ENCODE results near the gene FNDC10.
"Not testable (repeated sequence)": the region's sequence is repeated elsewhere in the genome, so short reads cannot be mapped to it uniquely, and the experiment has no call there.

FNDC10 gene

GRCh38 chr1:1599030-1599934 lies 653 bp downstream of the FNDC10 start:
- DNase-seq (ENCODE audit: low read depth) = peak; percentile 51

- no peak for DNase-seq (ENCODE audit: low read depth)
These were observed 1.3 kb downstream of the FNDC10 start for GRCh38 chr1:1598720-1599029.

- DNase-seq (ENCODE audit: low read depth) = no peak
These were observed 1.8 kb downstream of the FNDC10 start for GRCh38 chr1:1598051-1598719.

GRCh38 chr1:1597275-1597930 lies 2.5 kb downstream of the FNDC10 start:
- DNase-seq (ENCODE audit: low read depth) = peak; percentile 46

- DNase-seq (ENCODE audit: low read depth) = no peak
These were observed 3.3 kb downstream of the FNDC10 start for GRCh38 chr1:1596493-1597274.

- not testable (repeated sequence) for DNase-seq (ENCODE audit: low read depth)
These were observed 4.6 kb downstream of the FNDC10 start for GRCh38 chr1:1595341-1595740.

GRCh38 chr1:1594602-1595260 lies 5.2 kb downstream of the FNDC10 start:
- DNase-seq (ENCODE audit: low read depth) = no peak

GRCh38 chr1:1593834-1594601 lies 5.9 kb downstream of the FNDC10 start:
- DNase-seq (ENCODE audit: low read depth) = no peak

GRCh38 chr1:1591452-1591851 lies 8.5 kb downstream of the FNDC10 start:
- DNase-seq (ENCODE audit: low read depth) = peak; percentile 62

- no peak for DNase-seq (ENCODE audit: low read depth)
These were observed 16.5 kb downstream of the FNDC10 start for GRCh38 chr1:1583347-1584010.

GRCh38 chr1:1582585-1583346 lies 17.2 kb downstream of the FNDC10 start:
- DNase-seq (ENCODE audit: low read depth) = no peak

GRCh38 chr1:1578371-1578940 lies 21.5 kb downstream of the FNDC10 start:
- DNase-seq (ENCODE audit: low read depth) = no peak

GRCh38 chr1:1577367-1578011 lies 22.4 kb downstream of the FNDC10 start:
- no peak for DNase-seq (ENCODE audit: low read depth)

GRCh38 chr1:1574721-1575537 lies 25.0 kb downstream of the FNDC10 start, which contains the start of gene SSU72:
TSS of gene SSU72 (minus strand) at chr1:1574863. CDS start at chr1:1574557, 306 bp downstream.
- peak; percentile 89 for DNase-seq (ENCODE audit: low read depth)

- DNase-seq (ENCODE audit: low read depth) = peak; percentile 72
These were observed 25.9 kb downstream of the FNDC10 start for GRCh38 chr1:1573843-1574720.

- DNase-seq (ENCODE audit: low read depth) = no peak
These were observed 30.6 kb downstream of the FNDC10 start for GRCh38 chr1:1569341-1569740.

GRCh38 chr1:1567891-1568291 lies 32.0 kb downstream of the FNDC10 start:
- no peak for DNase-seq (ENCODE audit: low read depth)
